HG03159 (cell line): ENCODE measurements around the gene NDUFAF8.
"Not testable (repeated sequence)": the region's sequence is repeated elsewhere in the genome, so short reads cannot be mapped to it uniquely, and the experiment has no call there.

Experiments
- ATAC-seq: cut with Tn5 transposase; IDR thresholded peaks from one replicate; pipeline ENCODE4 v1.9.1; 2021; ENCODE audit warnings: mild to moderate bottlenecking, moderate library complexity; ENCODE audit not compliant: unreplicated experiment

The NDUFAF8 gene

GRCh38 chr17:81222906-81223761, 16.0 kb upstream of the NDUFAF8 start, which contains the start of gene CEP131:
Gene CEP131 (minus strand): TSS chr17:81222965. CDS start chr17:81220056, 2,909 bp downstream.
- ATAC-seq = peak; percentile 89

GRCh38 chr17:81223762-81224130, 15.4 kb upstream of the NDUFAF8 start:
- ATAC-seq = no peak

- ATAC-seq = not testable (repeated sequence)
Observed at GRCh38 chr17:81227630-81228029, 11.5 kb upstream of the NDUFAF8 start.

GRCh38 chr17:81228420-81228819, 10.7 kb upstream of the NDUFAF8 start:
- ATAC-seq = no peak

GRCh38 chr17:81228834-81229665, 10.1 kb upstream of the NDUFAF8 start:
- no peak for ATAC-seq

- ATAC-seq = no peak
Observed at GRCh38 chr17:81229666-81229920, 9.5 kb upstream of the NDUFAF8 start.

- no peak for ATAC-seq
Observed at GRCh38 chr17:81230043-81230820, 8.9 kb upstream of the NDUFAF8 start.

GRCh38 chr17:81231121-81231645, 7.9 kb upstream of the NDUFAF8 start:
- ATAC-seq = no peak

- no peak for ATAC-seq
Observed at GRCh38 chr17:81231766-81232581, 7.1 kb upstream of the NDUFAF8 start.

- no peak for ATAC-seq
Observed at GRCh38 chr17:81232616-81233241, 6.4 kb upstream of the NDUFAF8 start.

GRCh38 chr17:81233316-81233715, 5.8 kb upstream of the NDUFAF8 start:
- ATAC-seq = no peak

- no peak for ATAC-seq
Observed at GRCh38 chr17:81233811-81234505, 5.2 kb upstream of the NDUFAF8 start.

- no peak for ATAC-seq
Observed at GRCh38 chr17:81234506-81234855, 4.6 kb upstream of the NDUFAF8 start.

GRCh38 chr17:81234940-81235821, 3.9 kb upstream of the NDUFAF8 start:
- no peak for ATAC-seq

GRCh38 chr17:81235822-81236740, 3.0 kb upstream of the NDUFAF8 start:
- ATAC-seq = no peak

- ATAC-seq = no peak
Observed at GRCh38 chr17:81236784-81237183, 2.3 kb upstream of the NDUFAF8 start.
